Ascending aorta (tissue), 2 donors: ENCODE results near the gene CEP295NL. TPM values are rescaled to one million over a fixed set of nuclear protein-coding genes. Genes with fewer than 3 reads are reported as not detected.
A peak's percentile ranks its signal among the peaks of the same experiment; 100 is the strongest.
"Not testable (repeated sequence)": the region's sequence is repeated elsewhere in the genome, so short reads cannot be mapped to it uniquely, and the experiment has no call there.

Experiments
- DNase-seq, 2 donors: peaks; one replicate each; pipeline ENCODE4 v3.0.0-alpha.2; 2019; ENCODE audit warnings: low spot score in 2 of 2
- H3K27ac ChIP-seq, 2 donors: fragments of 200-600 bp; sonication (generic); one replicate each; pipeline ENCODE4 v1.5.1; 2016 to 2017; ENCODE audit warnings: mild to moderate bottlenecking in 1 of 2
- H3K27me3 ChIP-seq: fragments of 200-600 bp; sonication (generic); one replicate; pipeline ENCODE4 v1.5.1; 2017
- H3K36me3 ChIP-seq, 2 donors: fragments of 200-600 bp; sonication (generic); one replicate each; pipeline ENCODE4 v1.5.1; 2016
- H3K4me1 ChIP-seq, 2 donors: fragments of 200-600 bp; sonication (generic); one replicate each; pipeline ENCODE4 v1.5.1; 2016 to 2017; ENCODE audit warnings: mild to moderate bottlenecking in 1 of 2
- H3K4me3 ChIP-seq, 2 donors: fragments of 200-600 bp; sonication (generic); one replicate each; pipeline ENCODE4 v1.5.1; 2016 to 2017; ENCODE audit warnings: mild to moderate bottlenecking in 1 of 2
- H3K9me3 ChIP-seq, 2 donors: fragments of 200-600 bp; sonication (generic); one replicate each; pipeline ENCODE4 v1.5.1; 2016
- intact Hi-C: fragments of 100-400 bp; cut with DNase I; formaldehyde crosslinking; loops from one replicate; pipeline ENCODE4 v1.15.1; 2023
- total RNA-seq: library from RNA; depleted of rRNA; stranded (reverse); fragments of >200 nt; gene quantifications from one replicate; pipeline ENCODE4 v1.1.0, GENCODE V29; 2016
- TF ChIP-seq, protein P1 (sequence below), 3 experiments: fragments of 200-600 bp in 2 of 3; fragments of 450-650 bp in 1 of 3; sonication (generic) in 2 of 3; IDR thresholded peaks; one replicate each; pipeline ENCODE4 v1.5.1; 2016 to 2019; ENCODE audit warnings: antibody characterized with exemption in 3 of 3, mild to moderate bottlenecking in 1 of 3, moderate library complexity in 1 of 3

CEP295NL gene
- total RNA-seq, 1 donor from 2014 or later, result 10.7 TPM

DNA sequence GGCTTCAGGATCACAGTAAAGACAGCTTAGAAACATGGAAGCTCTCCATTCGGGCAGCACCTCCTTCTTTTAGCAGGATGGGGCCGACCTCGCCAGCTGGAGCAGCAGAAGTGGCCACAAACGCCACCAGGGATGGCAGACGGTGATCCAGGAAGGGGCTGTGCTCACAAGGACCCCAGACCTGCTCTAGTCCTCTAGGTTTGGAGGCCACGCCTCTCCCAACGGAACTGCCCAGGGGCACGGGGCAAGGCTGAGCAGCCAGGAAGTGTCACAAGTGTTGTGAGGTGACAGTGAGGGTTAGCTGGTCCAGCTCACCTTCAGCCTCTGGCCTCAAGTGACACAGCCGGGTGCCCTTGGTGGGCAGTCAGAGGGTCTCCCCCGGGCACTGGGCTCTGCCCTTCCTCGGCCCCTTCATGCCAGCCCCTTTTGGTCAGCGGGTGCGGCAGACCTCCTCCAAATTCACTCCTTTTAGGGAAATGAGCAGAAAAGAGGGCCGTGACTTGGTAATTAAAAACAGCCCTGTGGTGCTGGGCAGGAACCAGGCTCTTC, 20.4 kb downstream of the CEP295NL start:
- Histone ChIP-seq H3K4me3 (peak overlapping the region; percentile 20 to 59), H3K9me3 (no peaks in the 10 kb centered on the region), H3K4me1 (peaks cover 24 to 58% of the 10 kb centered on the region in 2 donors), H3K27ac (peak overlapping the region; percentile 90 to 97), H3K27me3 (no peaks in the 10 kb centered on the region), H3K36me3 (peaks cover 0 to 5% of the 10 kb centered on the region in 2 donors)
- DNase-seq, result no peak
- intact Hi-C loops, result loop anchor here (1.0 to 5.0 kb wide), 5 partner anchors 20 to 90 kb away; partner anchors contain the start of genes TIMP2 and USP36
- TF ChIP-seq, protein P1, sequence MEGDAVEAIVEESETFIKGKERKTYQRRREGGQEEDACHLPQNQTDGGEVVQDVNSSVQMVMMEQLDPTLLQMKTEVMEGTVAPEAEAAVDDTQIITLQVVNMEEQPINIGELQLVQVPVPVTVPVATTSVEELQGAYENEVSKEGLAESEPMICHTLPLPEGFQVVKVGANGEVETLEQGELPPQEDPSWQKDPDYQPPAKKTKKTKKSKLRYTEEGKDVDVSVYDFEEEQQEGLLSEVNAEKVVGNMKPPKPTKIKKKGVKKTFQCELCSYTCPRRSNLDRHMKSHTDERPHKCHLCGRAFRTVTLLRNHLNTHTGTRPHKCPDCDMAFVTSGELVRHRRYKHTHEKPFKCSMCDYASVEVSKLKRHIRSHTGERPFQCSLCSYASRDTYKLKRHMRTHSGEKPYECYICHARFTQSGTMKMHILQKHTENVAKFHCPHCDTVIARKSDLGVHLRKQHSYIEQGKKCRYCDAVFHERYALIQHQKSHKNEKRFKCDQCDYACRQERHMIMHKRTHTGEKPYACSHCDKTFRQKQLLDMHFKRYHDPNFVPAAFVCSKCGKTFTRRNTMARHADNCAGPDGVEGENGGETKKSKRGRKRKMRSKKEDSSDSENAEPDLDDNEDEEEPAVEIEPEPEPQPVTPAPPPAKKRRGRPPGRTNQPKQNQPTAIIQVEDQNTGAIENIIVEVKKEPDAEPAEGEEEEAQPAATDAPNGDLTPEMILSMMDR (IDR thresholded peaks at IDR 0.05), result no peak

DNA sequence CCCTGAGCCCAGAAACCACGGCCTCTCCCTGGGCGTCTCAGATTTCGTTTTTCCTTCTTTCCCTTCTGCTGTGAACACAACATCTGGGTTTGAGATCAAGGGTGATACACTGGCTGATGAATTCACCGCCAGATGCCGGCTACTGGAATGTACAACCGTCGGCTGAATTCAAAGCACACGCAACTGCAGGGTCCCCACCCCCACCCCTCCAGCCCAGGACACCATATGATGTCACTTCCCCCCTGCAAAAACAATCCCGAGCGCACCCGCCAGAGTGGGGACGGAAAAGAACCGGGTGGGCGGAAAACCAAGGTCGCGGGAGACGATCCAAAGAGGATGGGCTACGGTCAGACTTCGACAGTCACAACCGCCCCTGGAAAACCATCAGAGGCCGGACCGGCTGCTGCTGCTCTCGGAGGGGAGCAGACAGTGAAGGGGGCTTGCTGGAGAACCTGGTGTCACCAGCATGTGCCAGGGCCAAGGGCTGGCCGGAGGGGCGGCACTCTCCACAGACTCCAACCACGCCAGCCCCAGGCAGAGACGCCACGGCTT, 23.3 kb downstream of the CEP295NL start:
- Histone ChIP-seq H3K4me1 (peaks cover 26 to 54% of the 10 kb centered on the region in 2 donors), H3K27ac (peak overlapping the region; percentile 82 to 97), H3K4me3 (peak overlapping the region in 1 of 2 donors; percentile 45), H3K36me3 (peaks cover 0 to 5% of the 10 kb centered on the region in 2 donors), H3K27me3 (no peaks in the 10 kb centered on the region), H3K9me3 (no peaks in the 10 kb centered on the region)
- TF ChIP-seq, protein P1 (IDR thresholded peaks at IDR 0.05), result no peak
- peak in 1 of 2 donors; percentile 80 for DNase-seq
- intact Hi-C loops, result loop anchor here (5.0 kb wide), 1 partner anchor 93 kb away; no protein-coding TSS in a partner anchor

DNA sequence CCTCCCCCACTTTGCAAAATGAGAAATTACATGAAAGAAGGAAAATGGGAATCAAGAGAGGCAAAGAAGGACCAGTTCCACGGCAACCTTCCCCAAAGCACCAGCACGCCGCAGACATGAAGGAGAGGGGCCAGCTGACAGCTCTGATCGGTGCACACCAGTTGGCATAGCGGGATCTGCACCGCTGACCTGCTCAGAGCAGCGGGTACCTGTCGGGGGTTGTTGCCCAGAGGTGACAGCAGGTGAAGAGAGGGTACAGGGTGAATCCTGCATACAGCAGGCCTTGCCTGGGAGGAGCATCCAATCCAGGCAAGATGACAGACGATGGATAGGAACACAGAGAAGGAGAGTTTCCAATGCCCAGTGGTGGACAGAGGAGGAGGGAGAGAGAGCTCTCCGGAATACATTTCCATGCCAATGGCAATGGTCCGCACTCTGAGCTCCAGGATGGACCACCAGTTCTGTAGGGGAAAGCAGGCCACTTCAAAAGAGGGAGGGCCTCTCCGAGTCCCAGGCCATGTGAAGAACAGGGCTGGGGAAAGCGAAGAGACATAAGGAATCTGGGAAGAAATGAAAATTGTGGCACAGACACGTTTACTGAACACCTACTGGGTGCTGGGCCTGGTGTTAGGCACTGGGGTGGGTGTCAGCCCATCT, 24.0 kb downstream of the CEP295NL start:
- Histone ChIP-seq H3K9me3 (no peaks in the 10 kb centered on the region), H3K4me1 (peaks cover 19 to 51% of the 10 kb centered on the region in 2 donors), H3K27ac (peak overlapping the region; percentile 82 to 97), H3K4me3 (peak overlapping the region in 1 of 2 donors; percentile 45), H3K27me3 (no peaks in the 10 kb centered on the region), H3K36me3 (peaks cover 0 to 5% of the 10 kb centered on the region in 2 donors)
- TF ChIP-seq, protein P1 (IDR thresholded peaks at IDR 0.05), result no peak
- intact Hi-C loops, result no loop called here
- DNase-seq, result no peak

DNA sequence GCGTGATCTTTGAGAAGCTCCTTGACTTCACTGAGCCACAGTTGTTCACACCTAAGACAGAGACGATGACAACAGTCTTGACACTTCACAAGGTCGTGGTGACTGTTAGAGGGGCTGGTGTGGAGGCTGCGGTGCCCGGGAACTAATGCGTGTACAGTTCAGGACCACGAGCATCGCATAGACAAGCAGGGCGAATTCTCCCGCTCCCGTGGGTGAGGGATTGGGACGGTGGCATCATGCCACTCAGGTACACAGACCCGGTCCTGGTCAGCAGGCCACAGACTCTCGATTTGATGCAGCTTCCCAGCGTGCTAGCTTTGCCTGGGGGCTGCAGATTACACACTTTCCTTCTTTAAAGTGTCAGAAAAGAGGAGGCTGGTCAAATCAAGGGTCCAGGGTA, 24.7 kb downstream of the CEP295NL start:
- Histone ChIP-seq H3K36me3 (peaks cover under 1 to 11% of the 10 kb centered on the region in 2 donors), H3K27ac (peak overlapping the region; percentile 82 to 97), H3K4me1 (peaks cover 21 to 57% of the 10 kb centered on the region in 2 donors), H3K4me3 (no peak overlapping the region), H3K9me3 (no peaks in the 10 kb centered on the region), H3K27me3 (no peaks in the 10 kb centered on the region)
- intact Hi-C loops, result no loop called here
- no peak for DNase-seq
- TF ChIP-seq, protein P1 (IDR thresholded peaks at IDR 0.05), result no peak

DNA sequence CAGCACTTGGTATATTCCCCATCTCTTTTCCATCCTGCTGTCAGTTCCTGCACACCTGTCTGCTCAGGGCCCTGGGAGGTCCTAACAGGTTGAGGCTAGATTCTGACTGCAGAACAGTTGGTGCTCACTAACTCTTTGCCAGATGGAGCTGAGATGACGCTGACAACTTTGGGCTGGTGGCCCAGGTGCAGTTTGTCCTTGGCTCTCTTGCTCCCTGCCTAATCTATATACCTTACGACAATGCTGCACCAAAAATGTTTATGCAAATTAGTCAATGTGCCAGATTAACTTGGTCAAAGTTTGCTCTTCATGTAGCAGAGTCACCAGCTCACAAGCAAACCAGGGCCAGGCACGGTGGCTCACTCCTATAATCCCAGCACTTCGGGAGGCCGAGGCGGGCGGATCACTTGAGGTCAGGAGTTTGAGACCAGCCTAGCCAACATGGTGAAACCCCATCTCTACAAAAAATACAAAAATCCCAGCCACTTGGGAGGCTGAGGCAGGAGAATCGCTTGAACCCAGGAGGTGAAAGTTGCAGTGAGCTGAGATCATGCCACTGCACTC, 26.0 kb downstream of the CEP295NL start:
- H3K27me3 ChIP-seq, H3K4me3 ChIP-seq, DNase-seq, intact Hi-C loops, H3K27ac ChIP-seq, H3K9me3 ChIP-seq: not testable (repeated sequence)
- H3K36me3 ChIP-seq, result peaks cover 10 to 22% of the 10 kb centered on the region in 2 donors
- H3K4me1 ChIP-seq, result peaks cover 14 to 47% of the 10 kb centered on the region in 2 donors
